Measurements from ENCODE around the gene NACA2.
"Not testable (repeated sequence)": the region's sequence is repeated elsewhere in the genome, so short reads cannot be mapped to it uniquely, and the experiment has no call there.

NACA2 gene

GRCh38 chr17:61598014-61598413 lies 7.0 kb upstream of the NACA2 start:
- DNase-seq = no peak

GRCh38 chr17:61597607-61598006 lies 6.6 kb upstream of the NACA2 start:
- DNase-seq = no peak

- no peak for DNase-seq
Observed at GRCh38 chr17:61595418-61596186, 4.6 kb upstream of the NACA2 start.

- DNase-seq = no peak
Observed at GRCh38 chr17:61594294-61594825, 3.3 kb upstream of the NACA2 start.

- DNase-seq = no peak
Observed at GRCh38 chr17:61593426-61593825, 2.4 kb upstream of the NACA2 start.

- no peak for DNase-seq
Observed at GRCh38 chr17:61591930-61592329, 911 bp upstream of the NACA2 start.

GRCh38 chr17:61589990-61590389 lies 1.0 kb downstream of the NACA2 start:
- no peak for DNase-seq

- DNase-seq = no peak
Observed at GRCh38 chr17:61587807-61588660, 3.0 kb downstream of the NACA2 start.

- DNase-seq = no peak
Observed at GRCh38 chr17:61587242-61587641, 3.8 kb downstream of the NACA2 start.

GRCh38 chr17:61586622-61587021 lies 4.4 kb downstream of the NACA2 start:
- DNase-seq = not testable (repeated sequence)

- no peak for DNase-seq
Observed at GRCh38 chr17:61586031-61586566, 4.9 kb downstream of the NACA2 start.

- DNase-seq = no peak
Observed at GRCh38 chr17:61584866-61585265, 6.2 kb downstream of the NACA2 start.

- no peak for DNase-seq
Observed at GRCh38 chr17:61584266-61584665, 6.8 kb downstream of the NACA2 start.

GRCh38 chr17:61583660-61584264 lies 7.3 kb downstream of the NACA2 start:
- DNase-seq = no peak

- no peak for DNase-seq
Observed at GRCh38 chr17:61583242-61583641, 7.8 kb downstream of the NACA2 start.

GRCh38 chr17:61582593-61582992 lies 8.4 kb downstream of the NACA2 start:
- no peak for DNase-seq

GRCh38 chr17:61581611-61582349 lies 9.2 kb downstream of the NACA2 start:
- DNase-seq = no peak

- DNase-seq = no peak
Observed at GRCh38 chr17:61580502-61580901, 10.5 kb downstream of the NACA2 start.

GRCh38 chr17:61579961-61580360 lies 11.1 kb downstream of the NACA2 start:
- no peak for DNase-seq

- DNase-seq = no peak
Observed at GRCh38 chr17:61579347-61579746, 11.7 kb downstream of the NACA2 start.

GRCh38 chr17:61578645-61579044 lies 12.4 kb downstream of the NACA2 start:
- no peak for DNase-seq

GRCh38 chr17:61575983-61576382 lies 15.0 kb downstream of the NACA2 start:
- DNase-seq = no peak

Measured in activated gamma-delta T cell treated with Interleukin-2 at 50 U/mL for 16 hours (primary cell).